Pancreas (tissue), 10 donors: ENCODE data around the gene CDC14A. TPM values are rescaled to one million over a fixed set of nuclear protein-coding genes. Genes with fewer than 3 reads are reported as not detected.

Source experiments
- ATAC-seq, 4 donors: fragments of 200-7000 bp; cut with Tn5 transposase; one replicate each; pipeline versions ENCODE4 v1.8.0 to v1.9.1; 2020; ENCODE audit warnings: mild to moderate bottlenecking in 4 of 4, moderate library complexity in 4 of 4
- DNase-seq, 6 donors: peaks; one replicate each; pipeline ENCODE4 v3.0.0-alpha.2; 2020
- FAIRE-seq: peaks from 2 replicates; lab custom pipeline; 2012; peaks lifted over from hg19 to GRCh38; lab: Jason Lieb, UNC
- H3K27ac ChIP-seq, 4 donors: fragments of 200-600 bp; sonication (generic); 1 replicate in 3 of 4; 2 replicates in 1 of 4; pipeline versions ENCODE4 v1.5.0 to v1.8.0; 2020
- H3K27me3 ChIP-seq, 4 donors: fragments of 200-600 bp; one replicate each; pipeline ENCODE4 v1.8.0; 2021
- H3K36me3 ChIP-seq, 3 donors: fragments of 200-600 bp; sonication (generic) in 1 of 3; one replicate each; pipeline versions ENCODE4 v1.5.0 to v1.8.0; 2020 to 2021
- H3K4me1 ChIP-seq, 3 donors: fragments of 200-600 bp; one replicate each; pipeline ENCODE4 v1.8.0; 2021
- H3K4me3 ChIP-seq, 4 donors: fragments of 200-600 bp; sonication (generic) in 2 of 4; one replicate each; pipeline versions ENCODE4 v1.5.0 to v1.8.0; 2020 to 2021
- H3K9me3 ChIP-seq, 4 donors: fragments of 200-600 bp; one replicate each; pipeline ENCODE4 v1.8.0; 2021
- CTCF ChIP-seq, 4 donors: fragments of 200-600 bp; sonication (generic) in 3 of 4; IDR thresholded peaks; one replicate each; pipeline versions ENCODE4 v1.5.0 to v1.8.0; 2021; ENCODE audit warnings: antibody characterized with exemption in 4 of 4
- WGBS, 2 donors: extraction: QIAGEN DNeasy Blood & Tissue Kit; methylation state at CpG; one replicate each; pipeline ENCODE4 v1.1.7; 2013; 5-methylcytosine and 5-hydroxymethylcytosine counted together
- intact Hi-C, 3 donors: fragments of 100-400 bp; cut with DNase I; formaldehyde crosslinking; loops; one replicate each; pipeline versions ENCODE4 v1.11.1 to v1.14.2; 2022
- polyA plus RNA-seq, 2 donors: library from polyadenylated mRNA; stranded (reverse); fragments of 200-250 nt; gene quantifications; one replicate each; pipeline ENCODE4 v1.2.3, GENCODE V29; 2013
- total RNA-seq, 6 donors: library from RNA; stranded (reverse); fragmentation: NEBNext Ultra II Directional in 4 of 6; extraction: Animal tissue kit (Norgen Biotek cat#: 25700) in 4 of 6; gene quantifications; one replicate each; pipeline versions ENCODE4 v1.2.1 to v1.2.4, GENCODE V29; 2021 to 2023
- donor health status: healthy with polysubstance abuse.
- donor health status: DM: no; HTN: no; CAD: no; lungs with moderate emphysema.
- donor health status: DM: no; HTN: no; CAD: no.
- donor health status: control.
- donor health status: control.
- donor health status: Bipolar disorder and iron deficiency.
- donor health status: DM: yes; HTN: yes; CAD: no.
- donor health status: DM: no; HTN: no; CAD: no.
- donor health status: DM: no; HTN: no; CAD: no.
- donor health status: DM: yes; HTN: yes; CAD: no.

Gene CDC14A
- total and polyA plus RNA-seq, 8 donors, result 1.4 to 5.2 (median 3.0) TPM

GRCh38 chr1:100502052-100502792, 149.9 kb downstream of the CDC14A start:
- H3K27ac ChIP-seq, result no peak overlapping the region
- no peaks in the 10 kb centered on the region for H3K27me3 ChIP-seq
- ATAC-seq (no peak), FAIRE-seq (no peak), DNase-seq (no peak)
- intact Hi-C loops, result no loop called here
- peaks cover 0 to 13% (median 4%) of the 10 kb centered on the region in 3 donors for H3K36me3 ChIP-seq
- H3K4me3 ChIP-seq, result no peak overlapping the region
- no peak for TF ChIP-seq CTCF (IDR thresholded peaks at IDR 0.05)
- 62 to 65% methylated on average over 3 of the region's 3 CpGs for WGBS, 2 donors
- no peaks in the 10 kb centered on the region for H3K9me3 ChIP-seq
- no peaks in the 10 kb centered on the region for H3K4me1 ChIP-seq

- no peaks in the 10 kb centered on the region for H3K9me3 ChIP-seq
- ATAC-seq, result no peak
- DNase-seq, result no peak
- no peaks in the 10 kb centered on the region for H3K36me3 ChIP-seq
- TF ChIP-seq CTCF (IDR thresholded peaks at IDR 0.05), result no peak
- no peak overlapping the region for H3K4me3 ChIP-seq
- no peak overlapping the region for H3K27ac ChIP-seq
- H3K4me1 ChIP-seq, result no peaks in the 10 kb centered on the region
- H3K27me3 ChIP-seq, result no peaks in the 10 kb centered on the region
- no peak for FAIRE-seq
- 78 to 92% methylated on average over 2 of the region's 2 CpGs for WGBS, 2 donors
- intact Hi-C loops, result no loop called here
Measured at GRCh38 chr1:100506217-100506616, 153.9 kb downstream of the CDC14A start.

GRCh38 chr1:100510451-100510850, 158.1 kb downstream of the CDC14A start:
- TF ChIP-seq CTCF (IDR thresholded peaks at IDR 0.05), result no peak
- FAIRE-seq (no peak), DNase-seq (no peak), ATAC-seq (no peak)
- H3K27me3 ChIP-seq, result no peaks in the 10 kb centered on the region
- no peaks in the 10 kb centered on the region for H3K36me3 ChIP-seq
- 70 to 76% methylated on average over 1 of the region's 1 CpG for whole genome bisulfite sequencing, 2 donors
- H3K4me3 ChIP-seq, result no peak overlapping the region
- no peak overlapping the region for H3K27ac ChIP-seq
- intact Hi-C loops, result no loop called here
- no peaks in the 10 kb centered on the region for H3K4me1 ChIP-seq
- no peaks in the 10 kb centered on the region for H3K9me3 ChIP-seq

GRCh38 chr1:100511058-100511457, 158.8 kb downstream of the CDC14A start:
- Histone ChIP-seq H3K27me3 (no peaks in the 10 kb centered on the region), H3K27ac (no peak overlapping the region), H3K4me3 (no peak overlapping the region), H3K4me1 (peaks cover 0 to 4% (median 0%) of the 10 kb centered on the region in 3 donors), H3K9me3 (no peaks in the 10 kb centered on the region), H3K36me3 (no peaks in the 10 kb centered on the region)
- intact Hi-C loops, result no loop called here
- ATAC-seq (no peak), FAIRE-seq (no peak), DNase-seq (no peak)
- no peak for TF ChIP-seq CTCF (IDR thresholded peaks at IDR 0.05)
- 82 to 92% methylated on average over 4 of the region's 4 CpGs for WGBS, 2 donors

- no peaks in the 10 kb centered on the region for H3K36me3 ChIP-seq
- no peak for FAIRE-seq
- WGBS, 2 donors, result 85 to 88% methylated on average over 5 of the region's 5 CpGs
- no peak for ATAC-seq
- TF ChIP-seq CTCF (IDR thresholded peaks at IDR 0.05), result no peak
- intact Hi-C loops, result no loop called here
- peaks cover 0 to 4% (median 0%) of the 10 kb centered on the region in 3 donors for H3K4me1 ChIP-seq
- no peaks in the 10 kb centered on the region for H3K9me3 ChIP-seq
- no peak for DNase-seq
- H3K27ac ChIP-seq, result no peak overlapping the region
- no peak overlapping the region for H3K4me3 ChIP-seq
- H3K27me3 ChIP-seq, result no peaks in the 10 kb centered on the region
Measured at GRCh38 chr1:100511773-100512172, 159.5 kb downstream of the CDC14A start.
